Suprapubic skin (tissue), 4 donors: ENCODE results near the gene KRT71.

Experiments
- EP300 ChIP-seq: sonication (generic); formaldehyde crosslinking; IDR thresholded peaks from one replicate; pipeline ENCODE4 v1.6.1; 2017; ENCODE audit warnings: antibody characterized with exemption
- POLR2A ChIP-seq, 2 donors: fragments of 450-650 bp; IDR thresholded peaks; one replicate each; pipeline ENCODE4 v1.6.1; 2017; ENCODE audit warnings: antibody characterized with exemption in 2 of 2, mild to moderate bottlenecking in 2 of 2, moderate library complexity in 2 of 2
- POLR2AphosphoS5 ChIP-seq, 3 donors: sonication (generic); formaldehyde crosslinking; IDR thresholded peaks; one replicate each; pipeline ENCODE4 v1.6.1; 2017; ENCODE audit warnings: antibody characterized with exemption in 3 of 3
- TF ChIP-seq, protein P1 (sequence below), 2 donors: fragments of 200-600 bp in 1 of 2; fragments of 450-650 bp in 1 of 2; sonication (generic) in 1 of 2; IDR thresholded peaks; one replicate each; pipeline ENCODE4 v1.5.1; 2016 to 2019; ENCODE audit warnings: antibody characterized with exemption in 2 of 2, mild to moderate bottlenecking in 1 of 2, moderate library complexity in 1 of 2

DNA sequence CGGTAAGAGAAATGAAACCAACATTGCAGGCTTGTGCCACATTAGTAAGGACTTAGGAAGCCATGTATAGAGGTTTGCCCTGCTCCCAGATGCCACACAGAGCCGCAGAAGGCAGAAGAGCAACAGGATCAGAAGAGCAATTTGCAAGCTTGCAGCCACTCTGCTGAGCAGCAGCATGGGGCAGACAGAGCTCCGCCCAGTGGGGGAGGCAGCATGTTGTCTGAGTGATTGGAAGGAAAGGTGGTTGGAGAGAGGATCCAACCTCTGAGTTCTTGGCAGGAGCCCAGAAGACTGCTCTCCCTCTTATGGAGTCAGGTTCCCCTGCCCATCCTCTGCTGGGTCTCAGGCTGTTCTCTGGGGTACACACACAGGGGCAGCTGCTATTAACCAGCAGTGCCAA, 57.6 kb downstream of the KRT71 start:
- TF ChIP-seq, protein P1, sequence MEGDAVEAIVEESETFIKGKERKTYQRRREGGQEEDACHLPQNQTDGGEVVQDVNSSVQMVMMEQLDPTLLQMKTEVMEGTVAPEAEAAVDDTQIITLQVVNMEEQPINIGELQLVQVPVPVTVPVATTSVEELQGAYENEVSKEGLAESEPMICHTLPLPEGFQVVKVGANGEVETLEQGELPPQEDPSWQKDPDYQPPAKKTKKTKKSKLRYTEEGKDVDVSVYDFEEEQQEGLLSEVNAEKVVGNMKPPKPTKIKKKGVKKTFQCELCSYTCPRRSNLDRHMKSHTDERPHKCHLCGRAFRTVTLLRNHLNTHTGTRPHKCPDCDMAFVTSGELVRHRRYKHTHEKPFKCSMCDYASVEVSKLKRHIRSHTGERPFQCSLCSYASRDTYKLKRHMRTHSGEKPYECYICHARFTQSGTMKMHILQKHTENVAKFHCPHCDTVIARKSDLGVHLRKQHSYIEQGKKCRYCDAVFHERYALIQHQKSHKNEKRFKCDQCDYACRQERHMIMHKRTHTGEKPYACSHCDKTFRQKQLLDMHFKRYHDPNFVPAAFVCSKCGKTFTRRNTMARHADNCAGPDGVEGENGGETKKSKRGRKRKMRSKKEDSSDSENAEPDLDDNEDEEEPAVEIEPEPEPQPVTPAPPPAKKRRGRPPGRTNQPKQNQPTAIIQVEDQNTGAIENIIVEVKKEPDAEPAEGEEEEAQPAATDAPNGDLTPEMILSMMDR (IDR thresholded peaks at IDR 0.05): no peak
- TF ChIP-seq POLR2A (IDR thresholded peaks at IDR 0.05) (no peak), EP300 (no peak), POLR2AphosphoS5 (IDR thresholded peaks at IDR 0.05) (no peak)
